NCI-H2171 (cell line): ENCODE measurements around the gene PRKAG2.
"Not testable (repeated sequence)": the region's sequence is repeated elsewhere in the genome, so short reads cannot be mapped to it uniquely, and the experiment has no call there.

Experiments
- DNase-seq: peaks from one replicate; lab custom pipeline; 2025; lab: John Stamatoyannopoulos, UW

Gene PRKAG2

GRCh38 chr7:151834271-151835035 lies 42.5 kb downstream of the PRKAG2 start:
- DNase-seq, result no peak

GRCh38 chr7:151833691-151834090 lies 43.2 kb downstream of the PRKAG2 start:
- no peak for DNase-seq

GRCh38 chr7:151833213-151833651 lies 43.7 kb downstream of the PRKAG2 start:
- DNase-seq, result no peak

GRCh38 chr7:151832656-151833055 lies 44.3 kb downstream of the PRKAG2 start:
- no peak for DNase-seq

- DNase-seq, result no peak
Observed at GRCh38 chr7:151832138-151832537, 44.8 kb downstream of the PRKAG2 start.

GRCh38 chr7:151831606-151832005 lies 45.3 kb downstream of the PRKAG2 start:
- no peak for DNase-seq

- no peak for DNase-seq
Observed at GRCh38 chr7:151830121-151830830, 46.6 kb downstream of the PRKAG2 start.

- DNase-seq, result no peak
Observed at GRCh38 chr7:151829707-151830106, 47.2 kb downstream of the PRKAG2 start.

GRCh38 chr7:151827620-151828019 lies 49.3 kb downstream of the PRKAG2 start:
- no peak for DNase-seq

GRCh38 chr7:151826316-151826715 lies 50.6 kb downstream of the PRKAG2 start:
- DNase-seq, result not testable (repeated sequence)

GRCh38 chr7:151825721-151826120 lies 51.2 kb downstream of the PRKAG2 start:
- no peak for DNase-seq

- DNase-seq, result no peak
Observed at GRCh38 chr7:151824373-151824933, 52.5 kb downstream of the PRKAG2 start.

GRCh38 chr7:151823566-151824372 lies 53.1 kb downstream of the PRKAG2 start:
- no peak for DNase-seq

GRCh38 chr7:151822541-151823181 lies 54.3 kb downstream of the PRKAG2 start:
- no peak for DNase-seq

GRCh38 chr7:151821806-151822540 lies 54.9 kb downstream of the PRKAG2 start:
- DNase-seq, result no peak

GRCh38 chr7:151821226-151821625 lies 55.7 kb downstream of the PRKAG2 start:
- DNase-seq, result no peak

- no peak for DNase-seq
Observed at GRCh38 chr7:151820491-151821105, 56.3 kb downstream of the PRKAG2 start.

- no peak for DNase-seq
Observed at GRCh38 chr7:151819866-151820265, 57.0 kb downstream of the PRKAG2 start.

- DNase-seq, result no peak
Observed at GRCh38 chr7:151818674-151819519, 58.0 kb downstream of the PRKAG2 start.
